Activated naive CD4-positive, alpha-beta T cell treated with anti-CD3 and anti-CD28 coated beads for 36 hours (primary cell): ENCODE measurements around the gene ATM. TPM values are rescaled to one million over a fixed set of nuclear protein-coding genes. Genes with fewer than 3 reads are reported as not detected.
A peak's percentile ranks its signal among the peaks of the same experiment; 100 is the strongest.

Source experiments
- CTCF ChIA-PET: fragments of 350-600 bp; sonication (Branson Sonifier 250); formaldehyde crosslinking; loops from one replicate; lab custom pipeline; 2021; ENCODE audit warnings: antibody characterized with exemption; lab: Charles Lee
- DNase-seq: peaks from one replicate; pipeline ENCODE4 v3.0.0-alpha.2; 2020
- H3K27ac Mint-ChIP-seq: one replicate; pipeline ENCODE4 v1.8.0; 2021; ENCODE audit warnings: mild to moderate bottlenecking, mixed read lengths
- H3K27me3 Mint-ChIP-seq: one replicate; pipeline ENCODE4 v1.8.0; 2021; ENCODE audit warnings: low read depth, mixed read lengths
- H3K36me3 Mint-ChIP-seq: one replicate; pipeline ENCODE4 v1.8.0; 2021; ENCODE audit warnings: low read depth, mixed read lengths
- H3K4me1 Mint-ChIP-seq: one replicate; pipeline ENCODE4 v1.8.0; 2021; ENCODE audit warnings: low read depth, mixed read lengths
- H3K4me3 Mint-ChIP-seq: one replicate; pipeline ENCODE4 v1.8.0; 2021; ENCODE audit warnings: mild to moderate bottlenecking, moderate library complexity, mixed read lengths
- H3K9me3 Mint-ChIP-seq: one replicate; pipeline ENCODE4 v1.8.0; 2021; ENCODE audit warnings: mixed read lengths
- intact Hi-C: fragments of 100-400 bp; cut with micrococcal nuclease; formaldehyde crosslinking; loops from one replicate; pipeline ENCODE4 v1.15.1; 2023
- total RNA-seq, 2 experiments: library from RNA; stranded (reverse); gene quantifications; one replicate each; pipeline ENCODE4 v1.2.3, GENCODE V29; 2021

Gene ATM
- total RNA-seq, 2 experiments from 2014 or later, result 29.5 to 30.6 TPM

DNA sequence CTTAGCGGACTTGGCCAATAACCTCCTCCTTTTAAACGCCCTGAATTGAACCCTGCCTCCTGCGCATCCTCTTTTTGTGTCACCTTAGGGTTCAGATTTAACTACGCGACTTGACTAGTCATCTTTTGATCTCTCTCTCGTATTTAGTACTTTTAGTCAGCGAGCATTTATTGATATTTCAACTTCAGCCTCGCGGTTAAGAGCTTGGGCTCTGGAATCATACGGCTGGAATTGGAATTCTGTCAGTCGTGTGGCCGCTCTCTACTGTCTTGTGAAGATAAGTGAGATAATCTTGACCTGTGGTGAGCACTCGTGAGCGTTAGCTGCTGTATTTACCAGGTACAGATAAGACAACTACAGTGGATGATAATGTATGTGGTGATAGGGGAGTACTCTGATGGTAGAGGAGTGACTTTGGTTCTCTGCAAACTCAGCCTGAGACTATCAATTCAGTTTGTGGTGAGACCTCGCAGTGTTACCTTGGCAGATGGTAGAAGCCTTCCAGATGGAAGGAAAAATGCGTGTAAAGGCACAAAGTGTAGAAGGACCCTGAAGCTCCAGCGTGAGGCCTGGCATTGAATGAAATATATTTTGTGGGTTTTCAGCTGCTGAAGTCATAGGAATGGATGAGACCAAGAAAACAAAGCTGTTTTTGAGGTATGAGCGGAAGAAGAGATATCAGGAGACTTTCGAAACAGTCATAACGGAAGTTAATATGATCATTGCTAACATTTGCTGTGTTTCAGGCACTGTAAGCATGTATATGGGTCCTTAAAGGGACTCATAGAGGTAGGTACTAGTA is 682 bp downstream of the ATM start:
- CTCF ChIA-PET, result interaction anchor here (0.6 to 7.0 kb wide), 8 partner anchors 15 to 516 kb away, joined by 3 to 87 read pairs (median 3); partner anchors contain the start of gene ACAT1
- DNase-seq, result peak; percentile 79
- Mint-ChIP-seq H3K27me3 (no peaks in the 10 kb centered on the region), H3K4me1 (peaks cover 31% of the 10 kb centered on the region), H3K9me3 (no peaks in the 10 kb centered on the region), H3K36me3 (peaks cover 8% of the 10 kb centered on the region), H3K4me3 (no peak overlapping the region), H3K27ac (no peak overlapping the region)
- intact Hi-C loops, result loop anchor here (1.0 to 5.0 kb wide), 10 partner anchors 18 to 656 kb away; partner anchors contain the start of genes ALKBH8, CUL5 and SLC35F2

- Mint-ChIP-seq H3K27me3 (no peaks in the 10 kb centered on the region), H3K27ac (no peak overlapping the region), H3K4me3 (no peak overlapping the region), H3K9me3 (no peaks in the 10 kb centered on the region), H3K36me3 (peaks cover 9% of the 10 kb centered on the region), H3K4me1 (peaks cover 30% of the 10 kb centered on the region)
- CTCF ChIA-PET, result interaction anchor here (0.9 to 7.0 kb wide), 6 partner anchors 14 to 113 kb away, joined by 3 to 87 read pairs (median 3); no protein-coding TSS in a partner anchor
- no peak for DNase-seq
- intact Hi-C loops, result loop anchor here (1.0 to 5.0 kb wide), 3 partner anchors 62 to 657 kb away; partner anchors contain the start of genes ALKBH8 and SLC35F2
Measured at GRCh38 chr11:108224366-108224765, 1.5 kb downstream of the ATM start.

DNA sequence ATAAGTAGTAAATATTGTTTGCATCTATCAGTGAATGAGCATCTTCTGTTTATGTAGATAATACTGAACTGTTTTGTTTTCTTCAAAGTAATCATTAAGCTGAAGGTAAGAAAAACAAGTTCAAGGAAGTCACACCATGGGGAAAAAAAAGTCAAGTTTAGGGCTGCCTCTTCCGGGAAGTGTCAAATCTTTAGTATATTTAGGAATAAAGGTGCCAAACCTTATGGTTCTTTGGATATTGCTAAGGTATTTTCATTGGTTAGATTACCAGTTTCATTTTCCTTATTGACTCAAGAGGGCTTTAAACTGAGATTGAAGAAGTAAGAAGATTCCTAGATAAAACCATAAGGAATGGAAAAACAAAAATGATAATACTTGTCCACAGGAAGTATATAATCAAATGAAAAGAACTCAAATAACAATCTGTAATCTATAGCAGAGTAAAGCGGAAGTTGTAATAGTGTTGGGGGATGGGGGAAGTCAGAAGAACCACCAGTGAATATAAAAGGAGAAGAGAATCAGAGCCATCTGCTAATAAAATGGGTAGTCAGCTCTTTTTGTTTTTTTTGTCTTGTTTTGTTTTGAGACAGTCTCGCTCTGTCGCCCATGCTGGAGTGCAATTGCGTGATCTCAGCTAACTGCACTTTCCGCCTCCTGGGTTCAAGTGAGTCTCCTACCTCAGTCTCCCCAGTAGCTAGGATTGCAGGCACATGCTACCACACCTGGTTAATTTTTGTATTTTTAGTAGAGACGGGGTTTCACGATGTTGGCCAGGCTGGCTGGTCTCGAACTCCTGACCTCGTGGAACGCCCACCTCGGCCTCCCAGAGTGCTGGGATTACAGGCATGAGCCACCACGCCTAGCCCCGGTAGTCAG is 2.3 kb downstream of the ATM start:
- CTCF ChIA-PET, result interaction anchor here (0.9 to 7.0 kb wide), 2 partner anchors 13 to 19 kb away, joined by 3 to 87 read pairs; no protein-coding TSS in a partner anchor
- peak; percentile 57 for DNase-seq
- Mint-ChIP-seq H3K9me3 (no peaks in the 10 kb centered on the region), H3K27ac (no peak overlapping the region), H3K4me3 (no peak overlapping the region), H3K36me3 (peaks cover 10% of the 10 kb centered on the region), H3K4me1 (peaks cover 30% of the 10 kb centered on the region), H3K27me3 (no peaks in the 10 kb centered on the region)
- intact Hi-C loops, result loop anchor here (1.0 to 5.0 kb wide), 6 partner anchors 11 to 658 kb away; partner anchors contain the start of genes ALKBH8 and SLC35F2

DNA sequence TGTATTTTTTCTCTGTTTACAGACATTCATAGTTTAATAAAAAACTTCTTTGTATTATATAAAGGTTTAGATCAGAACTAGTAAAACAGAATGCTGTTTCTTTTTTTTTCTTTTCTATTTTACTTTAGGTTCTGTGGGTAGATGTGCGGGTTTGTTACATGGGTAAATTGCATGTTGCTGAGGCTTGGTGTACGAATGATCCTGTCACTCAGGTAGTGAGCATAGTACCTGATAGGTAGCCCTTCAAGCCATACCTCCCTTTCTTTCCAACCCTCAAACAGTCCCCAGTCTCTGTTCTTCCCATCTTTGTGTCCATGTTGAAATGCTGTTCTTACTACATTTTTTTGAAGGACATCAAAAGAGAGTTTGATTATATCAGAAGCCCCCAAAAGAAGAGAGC is 3.2 kb downstream of the ATM start:
- intact Hi-C loops, result no loop called here
- CTCF ChIA-PET, result interaction anchor here (0.8 to 7.0 kb wide), 2 partner anchors 12 to 63 kb away, joined by 3 to 87 read pairs; no protein-coding TSS in a partner anchor
- Mint-ChIP-seq H3K27ac (peak overlapping the region; percentile 98), H3K27me3 (no peaks in the 10 kb centered on the region), H3K9me3 (no peaks in the 10 kb centered on the region), H3K4me1 (peaks cover 32% of the 10 kb centered on the region), H3K4me3 (peak overlapping the region; percentile 89), H3K36me3 (peaks cover 8% of the 10 kb centered on the region)
- DNase-seq, result no peak

- peak overlapping the region; percentile 93 for H3K27ac Mint-ChIP-seq
- no peaks in the 10 kb centered on the region for H3K9me3 Mint-ChIP-seq
- peaks cover 18% of the 10 kb centered on the region for H3K36me3 Mint-ChIP-seq
- CTCF ChIA-PET, result interaction anchor here (0.6 to 1.6 kb wide), 5 partner anchors 9 to 342 kb away, joined by 3 to 8 read pairs (median 4); no protein-coding TSS in a partner anchor
- H3K4me1 Mint-ChIP-seq, result peaks cover 48% of the 10 kb centered on the region
- intact Hi-C loops, result no loop called here
- DNase-seq, result no peak
- H3K27me3 Mint-ChIP-seq, result no peaks in the 10 kb centered on the region
- H3K4me3 Mint-ChIP-seq, result peak overlapping the region; percentile 65
Measured at GRCh38 chr11:108228251-108228650, 5.4 kb downstream of the ATM start.

DNA sequence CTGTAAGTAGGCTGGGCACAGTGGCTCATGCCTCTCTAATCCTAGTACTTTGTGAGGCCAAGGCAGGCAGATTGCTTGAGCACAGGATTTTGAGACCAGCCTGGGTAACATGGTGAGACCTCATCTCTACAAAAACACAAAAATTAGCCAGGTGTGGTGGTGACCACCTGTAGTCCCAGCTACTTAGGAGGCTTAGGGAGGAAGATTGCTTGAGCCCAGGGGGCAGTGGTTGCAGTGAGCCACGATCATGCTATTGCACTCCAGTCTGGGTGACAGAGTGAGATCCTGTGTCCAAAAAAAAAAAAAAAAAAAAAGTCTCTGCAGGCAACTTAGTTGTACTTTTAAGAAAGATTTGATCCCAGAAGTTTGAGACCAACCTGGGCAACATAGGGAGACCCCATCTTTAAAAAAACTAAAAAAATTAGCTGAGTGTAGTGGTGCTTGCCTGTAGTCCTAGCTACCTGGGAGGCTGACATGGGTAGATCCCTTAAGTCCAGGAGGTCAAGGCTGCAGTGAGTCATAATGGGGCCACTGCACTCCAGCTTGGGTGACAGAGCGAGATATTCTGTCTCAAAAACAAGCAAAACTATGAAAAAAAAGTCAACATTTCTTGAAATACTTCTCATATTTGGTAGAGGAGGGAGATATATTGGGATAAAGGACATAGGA is 10.5 kb downstream of the ATM start:
- Mint-ChIP-seq H3K4me3 (no peak overlapping the region), H3K9me3 (no peaks in the 10 kb centered on the region), H3K27me3 (no peaks in the 10 kb centered on the region), H3K4me1 (peaks cover 77% of the 10 kb centered on the region), H3K36me3 (peaks cover 23% of the 10 kb centered on the region), H3K27ac (peak overlapping the region; percentile 93)
- intact Hi-C loops, result no loop called here
- CTCF ChIA-PET, result no interaction called here
- no peak for DNase-seq

GRCh38 chr11:108235192-108235591 is 12.3 kb downstream of the ATM start:
- H3K36me3 Mint-ChIP-seq, result peaks cover 18% of the 10 kb centered on the region

DNA sequence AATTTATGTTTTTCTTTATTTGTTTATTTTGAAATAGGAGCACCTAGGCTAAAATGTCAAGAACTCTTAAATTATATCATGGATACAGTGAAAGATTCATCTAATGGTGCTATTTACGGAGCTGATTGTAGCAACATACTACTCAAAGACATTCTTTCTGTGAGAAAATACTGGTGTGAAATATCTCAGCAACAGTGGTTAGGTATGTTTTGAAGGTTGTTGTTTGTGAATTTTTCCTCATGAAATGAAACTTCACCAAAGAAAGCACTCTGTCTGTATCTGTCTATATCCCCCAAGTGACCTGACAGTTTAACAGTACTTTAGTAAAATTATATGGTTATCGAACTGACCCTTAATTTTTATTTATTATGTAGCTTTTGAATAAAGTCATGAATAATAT is 12.8 kb downstream of the ATM start:
- H3K27ac Mint-ChIP-seq, result peak overlapping the region; percentile 91
- intact Hi-C loops, result loop anchor here (1.0 to 5.0 kb wide), 7 partner anchors 10 to 386 kb away; partner anchors contain the start of genes C11orf65 and SLC35F2
- no peaks in the 10 kb centered on the region for H3K9me3 Mint-ChIP-seq
- no peak for DNase-seq
- no peaks in the 10 kb centered on the region for H3K27me3 Mint-ChIP-seq
- peak overlapping the region; percentile 64 for H3K4me3 Mint-ChIP-seq
- CTCF ChIA-PET, result interaction anchor here (9.1 kb wide), 1 partner anchor 12 kb away, joined by 87 read pairs; the partner anchor contains the start of genes ATM and NPAT
- peaks cover 18% of the 10 kb centered on the region for H3K36me3 Mint-ChIP-seq
- H3K4me1 Mint-ChIP-seq, result peaks cover 78% of the 10 kb centered on the region

More at GRCh38 chr11:108235192-108235591, 12.3 kb downstream of the ATM start:
- no peaks in the 10 kb centered on the region for H3K27me3 Mint-ChIP-seq
- H3K9me3 Mint-ChIP-seq, result no peaks in the 10 kb centered on the region
- H3K4me1 Mint-ChIP-seq, result peaks cover 78% of the 10 kb centered on the region
- H3K27ac Mint-ChIP-seq, result peak overlapping the region; percentile 24
- no peak for DNase-seq
- no peak overlapping the region for H3K4me3 Mint-ChIP-seq
- CTCF ChIA-PET, result interaction anchor here (9.1 kb wide), 1 partner anchor 12 kb away, joined by 87 read pairs; the partner anchor contains the start of genes ATM and NPAT
- intact Hi-C loops, result loop anchor here (5.0 kb wide), 1 partner anchor 378 kb away; the partner anchor contains the start of gene SLC35F2

DNA sequence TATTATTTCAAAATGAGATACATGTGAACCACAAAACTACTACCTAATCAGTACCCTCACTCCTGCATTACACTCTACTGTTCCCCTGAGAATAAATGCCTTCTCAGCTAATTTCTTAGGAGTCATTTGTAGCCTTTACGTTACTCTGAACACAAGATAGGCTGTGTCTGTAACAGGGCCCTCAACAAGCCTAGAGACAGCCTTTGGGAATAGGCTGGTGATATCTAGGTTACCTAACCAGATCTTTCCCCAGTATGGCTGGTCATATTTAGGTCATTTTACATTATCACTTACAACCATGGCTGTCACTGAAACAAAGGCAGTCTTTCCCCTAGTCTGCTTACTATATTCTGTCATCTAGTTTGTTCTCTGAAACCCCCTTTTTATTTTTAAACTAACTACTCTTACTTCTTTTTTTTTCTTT is 14.2 kb downstream of the ATM start:
- CTCF ChIA-PET, result interaction anchor here (0.7 to 9.1 kb wide), 9 partner anchors 8 to 83 kb away, joined by 3 to 87 read pairs (median 4); partner anchors contain the start of genes ATM and NPAT
- no peaks in the 10 kb centered on the region for H3K27me3 Mint-ChIP-seq
- H3K4me1 Mint-ChIP-seq, result peaks cover 75% of the 10 kb centered on the region
- no peaks in the 10 kb centered on the region for H3K9me3 Mint-ChIP-seq
- peak overlapping the region; percentile 64 for H3K4me3 Mint-ChIP-seq
- H3K36me3 Mint-ChIP-seq, result peaks cover 14% of the 10 kb centered on the region
- intact Hi-C loops, result loop anchor here (2.0 to 5.0 kb wide), 3 partner anchors 42 to 380 kb away; partner anchors contain the start of genes C11orf65 and SLC35F2
- no peak for DNase-seq
- peak overlapping the region; percentile 91 for H3K27ac Mint-ChIP-seq

- CTCF ChIA-PET, result interaction anchor here (0.6 to 9.1 kb wide), 4 partner anchors 16 to 254 kb away, joined by 3 to 87 read pairs (median 3); partner anchors contain the start of genes ATM and NPAT
- Mint-ChIP-seq H3K27me3 (no peaks in the 10 kb centered on the region), H3K27ac (peak overlapping the region; percentile 78), H3K4me3 (no peak overlapping the region), H3K9me3 (no peaks in the 10 kb centered on the region), H3K4me1 (peaks cover 76% of the 10 kb centered on the region), H3K36me3 (peaks cover 7% of the 10 kb centered on the region)
- DNase-seq, result no peak
- intact Hi-C loops, result loop anchor here (5.0 kb wide), 1 partner anchor 382 kb away; the partner anchor contains the start of gene SLC35F2
Measured at GRCh38 chr11:108239076-108239475, 16.2 kb downstream of the ATM start.
